Kidney (tissue), 14 donors: ENCODE data around the gene CCSAP. TPM values are rescaled to one million over a fixed set of nuclear protein-coding genes. Genes with fewer than 3 reads are reported as not detected.

Source experiments
- DNase-seq, 5 donors: peaks; one replicate each; pipeline ENCODE4 v3.0.0-alpha.2; 2013 to 2020
- FAIRE-seq: peaks from 2 replicates; lab custom pipeline; 2012; peaks lifted over from hg19 to GRCh38; lab: Jason Lieb, UNC
- H3K27ac ChIP-seq, 2 donors: one replicate each; pipeline ENCODE4 v1.7.0; 2013; ENCODE audit warnings: low read depth in 2 of 2, low read length in 2 of 2, inconsistent platforms in 1 of 2
- H3K27me3 ChIP-seq: one replicate; pipeline ENCODE4 v1.7.1; 2013; ENCODE audit warnings: low read length, inconsistent platforms; ENCODE audit not compliant: control insufficient read depth, insufficient read depth
- H3K36me3 ChIP-seq, 3 donors: one replicate each; pipeline versions ENCODE4 v1.7.0 to v1.7.1; 2013; ENCODE audit warnings: low read length in 3 of 3, control low read depth in 1 of 3, inconsistent platforms in 1 of 3; ENCODE audit not compliant: insufficient read depth in 3 of 3, control insufficient read depth in 2 of 3
- H3K4me1 ChIP-seq, 3 donors: one replicate each; pipeline versions ENCODE4 v1.7.0 to v1.7.1; 2013; ENCODE audit warnings: low read length in 3 of 3, inconsistent platforms in 1 of 3, low read depth in 1 of 3; ENCODE audit not compliant: control insufficient read depth in 2 of 3, insufficient read depth in 2 of 3
- H3K4me3 ChIP-seq, 3 donors: one replicate each; pipeline versions ENCODE4 v1.7.0 to v1.8.1; 2013; ENCODE audit warnings: low read length in 3 of 3, control low read depth in 1 of 3, inconsistent platforms in 1 of 3
- H3K9ac ChIP-seq, 3 donors: one replicate each; pipeline versions ENCODE4 v1.7.0 to v1.7.1; 2013; ENCODE audit warnings: low read length in 3 of 3, control low read depth in 1 of 3, inconsistent platforms in 1 of 3
- H3K9me3 ChIP-seq, 3 donors: one replicate each; pipeline versions ENCODE4 v1.7.0 to v1.7.1; 2013; ENCODE audit warnings: low read length in 3 of 3, control low read depth in 1 of 3, inconsistent platforms in 1 of 3; ENCODE audit not compliant: control insufficient read depth in 2 of 3, insufficient read depth in 1 of 3
- CTCF ChIP-seq: IDR thresholded peaks from 3 replicates; pipeline ENCODE4 v1.5.1; 2012; ENCODE audit warnings: mild to moderate bottlenecking, moderate library complexity, borderline replicate concordance; ENCODE audit not compliant: insufficient read depth; ENCODE audit errors: extremely low read depth
- intact Hi-C: fragments of 100-400 bp; cut with DNase I; formaldehyde crosslinking; loops from one replicate; pipeline ENCODE4 v1.11.1; 2022
- polyA plus RNA-seq: library from polyadenylated mRNA; stranded (reverse); fragments of 350-450 nt; fragmentation: Illumina TruSeq; extraction: RNeasy Lipid Tissue Mini Kit (QIAGEN cat#74804); gene quantifications from one replicate; pipeline ENCODE4 v1.2.3, GENCODE V29; 2014; ENCODE audit warnings: low read depth, low replicate concordance; ENCODE audit not compliant: insufficient read depth
- total RNA-seq: library from RNA; stranded (reverse); fragmentation: NEBNext Ultra II Directional; extraction: Animal tissue kit (Norgen Biotek cat#: 25700); gene quantifications from one replicate; pipeline ENCODE4 v1.2.1, GENCODE V29; 2021
- donor health status: control.
- donor health status: control.
- donor health status: control.
- donor health status: control.
- donor health status: control.
- donor health status: DM: yes; HTN: yes; CAD: no.
- donor health status: Normal renal cell carcinoma (clear cell type).

CCSAP gene
- total and polyA plus RNA-seq, 2 donors from 2014 or later: 0.84 to 3.1 TPM

GRCh38 chr1:229310833-229311232 is 32.0 kb downstream of the CCSAP start:
- no peak for DNase-seq
- no peak for TF ChIP-seq CTCF
- Histone ChIP-seq H3K36me3 (peaks cover 0 to 14% (median 6%) of the 10 kb centered on the region in 3 donors), H3K27me3 (no peaks in the 10 kb centered on the region), H3K9me3 (no peaks in the 10 kb centered on the region), H3K4me1 (no peaks in the 10 kb centered on the region), H3K9ac (no peak overlapping the region), H3K4me3 (no peak overlapping the region), H3K27ac (no peak overlapping the region)
- FAIRE-seq: no peak
- intact Hi-C loops: no loop called here

DNA sequence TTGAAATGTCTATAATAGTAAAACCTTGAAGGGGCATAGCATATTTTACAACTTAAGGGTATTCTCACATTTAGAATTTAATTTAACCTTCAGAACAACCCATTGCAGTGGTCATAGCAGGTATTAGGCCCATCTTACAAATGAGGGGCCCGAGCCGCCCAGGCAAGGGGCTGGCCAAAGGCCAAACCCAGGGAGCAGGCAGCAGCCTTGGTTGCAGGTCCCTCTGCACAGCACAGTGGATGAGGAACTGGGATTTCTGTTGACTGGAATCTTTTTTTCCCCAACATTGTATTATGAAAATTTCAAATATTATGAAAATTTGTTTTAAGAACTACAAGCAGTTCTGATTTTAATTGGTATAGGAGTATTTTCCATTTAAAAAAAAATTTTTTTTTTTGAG is 33.2 kb downstream of the CCSAP start:
- Histone ChIP-seq H3K4me1 (no peaks in the 10 kb centered on the region), H3K4me3 (no peak overlapping the region), H3K27me3 (no peaks in the 10 kb centered on the region), H3K27ac (no peak overlapping the region), H3K36me3 (peaks cover 0 to 14% (median 8%) of the 10 kb centered on the region in 3 donors), H3K9me3 (no peaks in the 10 kb centered on the region), H3K9ac (no peak overlapping the region)
- DNase-seq: no peak
- FAIRE-seq: no peak
- TF ChIP-seq CTCF: no peak
- intact Hi-C loops: no loop called here

DNA sequence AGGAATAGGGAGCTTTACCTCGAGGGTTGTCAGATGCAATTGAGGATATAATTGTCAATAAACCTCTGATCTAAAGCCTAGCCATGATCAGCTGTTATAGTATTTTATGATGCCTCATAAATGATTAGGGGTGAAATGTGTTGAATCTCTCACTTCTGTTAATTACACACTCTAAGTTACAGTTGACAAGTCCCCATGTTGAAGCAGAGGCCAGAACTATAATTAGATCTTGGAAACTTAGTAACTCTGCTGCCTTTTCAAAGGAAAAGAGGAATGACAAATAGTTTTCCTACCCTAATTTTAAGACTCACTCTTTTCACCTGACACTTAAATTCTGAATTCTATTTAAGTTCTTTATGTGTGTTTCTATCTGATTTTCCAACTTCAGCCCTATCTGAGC is 33.8 kb downstream of the CCSAP start:
- intact Hi-C loops: no loop called here
- peaks cover 0 to 14% (median 8%) of the 10 kb centered on the region in 3 donors for H3K36me3 ChIP-seq
- no peak for FAIRE-seq

More for the DNA sequence above, 33.8 kb downstream of the CCSAP start:
- Histone ChIP-seq H3K27me3 (no peaks in the 10 kb centered on the region), H3K9me3 (no peaks in the 10 kb centered on the region), H3K4me3 (no peak overlapping the region), H3K9ac (no peak overlapping the region), H3K27ac (no peak overlapping the region), H3K4me1 (no peaks in the 10 kb centered on the region)
- no peak for DNase-seq
- TF ChIP-seq CTCF: no peak
